Left lung (tissue), 10 donors: ENCODE results near the gene CABLES1. TPM values are rescaled to one million over a fixed set of nuclear protein-coding genes. Genes with fewer than 3 reads are reported as not detected.

ENCODE experiments used
- ATAC-seq: fragments of 200-7000 bp; cut with Tn5 transposase; one replicate; pipeline ENCODE4 v1.9.1; 2020; ENCODE audit warnings: moderate library complexity
- DNase-seq, 4 donors: peaks; one replicate each; pipeline ENCODE4 v3.0.0-alpha.2; 2013 to 2020
- H3K27ac ChIP-seq, 2 donors: fragments of 200-600 bp; sonication (generic) in 1 of 2; one replicate each; pipeline versions ENCODE4 v1.5.0 to v1.8.0; 2020 to 2021
- H3K27me3 ChIP-seq, 2 donors: fragments of 200-600 bp; sonication (generic) in 1 of 2; one replicate each; pipeline versions ENCODE4 v1.5.0 to v1.8.0; 2020 to 2021
- H3K36me3 ChIP-seq, 2 donors: fragments of 200-600 bp; sonication (generic) in 1 of 2; one replicate each; pipeline versions ENCODE4 v1.5.0 to v1.8.0; 2020 to 2021
- H3K4me1 ChIP-seq, 2 donors: fragments of 200-600 bp; one replicate each; pipeline ENCODE4 v1.8.0; 2021
- H3K4me3 ChIP-seq, 2 donors: fragments of 200-600 bp; sonication (generic) in 1 of 2; one replicate each; pipeline versions ENCODE4 v1.5.0 to v1.8.0; 2020 to 2021; ENCODE audit warnings: mild to moderate bottlenecking in 1 of 2
- H3K9me3 ChIP-seq, 2 donors: fragments of 200-600 bp; sonication (generic) in 1 of 2; one replicate each; pipeline versions ENCODE4 v1.5.0 to v1.8.0; 2020 to 2021
- intact Hi-C, 2 donors: fragments of 100-400 bp; cut with DNase I; formaldehyde crosslinking; loops; one replicate each; pipeline versions ENCODE4 v1.11.2 to v1.14.2; 2022
- polyA plus RNA-seq, 6 donors: library from polyadenylated mRNA; unstranded; fragments of 120-200 nt; gene quantifications; one replicate each; pipeline ENCODE4 v1.2.1, GENCODE V29; 2013; ENCODE audit not compliant: insufficient read length in 6 of 6
- total RNA-seq, 2 donors: library from RNA; stranded (reverse); fragmentation: NEBNext Ultra II Directional; extraction: Animal tissue kit (Norgen Biotek cat#: 25700); gene quantifications; one replicate each; pipeline ENCODE4 v1.2.1, GENCODE V29; 2021
- TF ChIP-seq, protein P1 (sequence below), 2 donors: fragments of 200-600 bp; sonication (generic) in 1 of 2; IDR thresholded peaks; one replicate each; pipeline versions ENCODE4 v1.5.0 to v1.8.0; 2021; ENCODE audit warnings: antibody characterized with exemption in 2 of 2
- donor health status: DM: no; HTN: yes; CAD: no.
- donor health status: DM: no; HTN: no; CAD: no.

CABLES1 gene
- total and polyA plus RNA-seq, 8 donors, result 21.9 to 84.5 (median 71.6) TPM

DNA sequence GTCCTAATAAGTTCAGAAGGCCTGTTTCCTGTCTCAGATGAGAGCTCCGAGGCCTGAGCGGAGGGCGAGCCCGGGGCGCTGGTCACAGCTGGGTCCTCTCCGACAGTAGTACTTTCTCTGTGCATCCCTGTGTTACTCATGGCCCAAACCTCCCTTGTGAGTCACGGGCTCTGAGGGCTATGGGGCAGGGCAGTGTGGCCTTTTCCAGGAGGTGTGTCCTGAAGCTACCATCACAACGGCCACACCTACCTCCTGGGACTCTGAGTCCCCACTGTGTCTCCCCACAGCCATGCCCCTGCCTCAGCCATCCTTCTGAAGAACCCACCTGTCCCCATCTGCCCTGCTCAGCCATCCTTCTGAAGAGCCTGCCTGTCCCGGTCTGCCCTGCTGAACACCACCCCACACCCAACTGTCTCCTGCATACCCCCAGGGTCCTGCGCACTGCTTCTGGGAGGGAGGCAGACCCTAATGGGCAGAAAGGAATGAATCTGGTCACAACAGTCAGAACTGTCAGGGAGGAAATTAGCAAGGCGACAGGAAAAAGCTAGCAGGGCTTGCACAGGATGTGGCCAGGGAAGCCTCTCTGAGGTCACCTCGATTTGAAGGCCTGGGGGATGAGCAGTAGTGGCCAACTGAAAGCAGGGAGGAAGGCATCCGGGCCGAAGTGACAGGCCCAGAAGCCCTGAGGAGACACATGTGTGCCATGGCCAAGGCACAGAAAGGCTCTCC is 172.4 kb downstream of the CABLES1 start:
- peaks cover 16 to 25% of the 10 kb centered on the region in 2 donors for H3K4me1 ChIP-seq

More for the DNA sequence above, 172.4 kb downstream of the CABLES1 start:
- intact Hi-C loops, result no loop called here
- no peak overlapping the region for H3K4me3 ChIP-seq
- ATAC-seq (no peak), DNase-seq (no peak)
- H3K9me3 ChIP-seq, result no peaks in the 10 kb centered on the region
- H3K36me3 ChIP-seq, result no peaks in the 10 kb centered on the region
- TF ChIP-seq, protein P1, sequence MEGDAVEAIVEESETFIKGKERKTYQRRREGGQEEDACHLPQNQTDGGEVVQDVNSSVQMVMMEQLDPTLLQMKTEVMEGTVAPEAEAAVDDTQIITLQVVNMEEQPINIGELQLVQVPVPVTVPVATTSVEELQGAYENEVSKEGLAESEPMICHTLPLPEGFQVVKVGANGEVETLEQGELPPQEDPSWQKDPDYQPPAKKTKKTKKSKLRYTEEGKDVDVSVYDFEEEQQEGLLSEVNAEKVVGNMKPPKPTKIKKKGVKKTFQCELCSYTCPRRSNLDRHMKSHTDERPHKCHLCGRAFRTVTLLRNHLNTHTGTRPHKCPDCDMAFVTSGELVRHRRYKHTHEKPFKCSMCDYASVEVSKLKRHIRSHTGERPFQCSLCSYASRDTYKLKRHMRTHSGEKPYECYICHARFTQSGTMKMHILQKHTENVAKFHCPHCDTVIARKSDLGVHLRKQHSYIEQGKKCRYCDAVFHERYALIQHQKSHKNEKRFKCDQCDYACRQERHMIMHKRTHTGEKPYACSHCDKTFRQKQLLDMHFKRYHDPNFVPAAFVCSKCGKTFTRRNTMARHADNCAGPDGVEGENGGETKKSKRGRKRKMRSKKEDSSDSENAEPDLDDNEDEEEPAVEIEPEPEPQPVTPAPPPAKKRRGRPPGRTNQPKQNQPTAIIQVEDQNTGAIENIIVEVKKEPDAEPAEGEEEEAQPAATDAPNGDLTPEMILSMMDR (IDR thresholded peaks at IDR 0.05), result no peak
- no peak overlapping the region for H3K27ac ChIP-seq
- H3K27me3 ChIP-seq, result no peaks in the 10 kb centered on the region

Other genes starting within 250 kb of the CABLES1 start
- gene RBBP8, start 202.2 kb upstream of the CABLES1 start, total RNA-seq, result 10 to 100 TPM; 47.6 to 47.7 TPM
- 10 to 100 TPM; 24.6 to 33.7 (median 30.8) TPM for gene RBBP8, start 202.2 kb upstream of the CABLES1 start, polyA plus RNA-seq